K562 (cell line): Measurements from ENCODE around the gene ATRIP.

ENCODE experiments used
- ASH1L ChIP-seq: fragments of 450-650 bp; IDR thresholded peaks from 2 replicates; pipeline ENCODE4 v1.6.1; 2018; ENCODE audit warnings: borderline replicate concordance, mild to moderate bottlenecking, low read depth; ENCODE audit not compliant: partially characterized antibody
- DACH1 ChIP-seq: fragments of 450-650 bp; IDR thresholded peaks from 2 replicates; pipeline ENCODE4 v1.6.1; 2018; ENCODE audit not compliant: partially characterized antibody
- FOS ChIP-seq: IDR thresholded peaks from 3 replicates; pipeline ENCODE4 v1.6.1; 2011; ENCODE audit not compliant: insufficient read length; ENCODE audit errors: extremely low read depth
- HDAC2 ChIP-seq: fragments of 450-650 bp; IDR thresholded peaks from 2 replicates; pipeline ENCODE4 v1.6.1; 2016; ENCODE audit warnings: mild to moderate bottlenecking
- KDM5B ChIP-seq: fragments of 200-600 bp; sonication (generic); IDR thresholded peaks from 2 replicates; pipeline ENCODE4 v1.6.1; 2012; ENCODE audit warnings: low read depth, mild to moderate bottlenecking, moderate library complexity, low read length, control low read depth, inconsistent platforms; ENCODE audit not compliant: insufficient replicate concordance
- POLR2A ChIP-seq: fragments of 450-650 bp; conservative IDR thresholded peaks from 2 replicates; pipeline ENCODE4 v1.6.1; 2016
- POLR2AphosphoS5 ChIP-seq: IDR thresholded peaks from 2 replicates; pipeline ENCODE4 v1.6.1; 2011; ENCODE audit warnings: mild to moderate bottlenecking, low read depth, low read length, moderate library complexity; ENCODE audit not compliant: control insufficient read depth, insufficient read depth
- ZBTB1 ChIP-seq: sonication (generic); formaldehyde crosslinking; IDR thresholded peaks from 2 replicates; pipeline ENCODE4 v1.8.1; 2023; ENCODE audit warnings: missing genetic modification reagents, low read depth, mild to moderate bottlenecking, borderline replicate concordance
- TF ChIP-seq, protein P1 (sequence below), 3 experiments: IDR thresholded peaks in 2 of 3; conservative IDR thresholded peaks in 1 of 3; 2 replicates each; pipeline ENCODE4 v1.5.1; 2011 to 2012; ENCODE audit warnings: low read length in 3 of 3, mild to moderate bottlenecking in 3 of 3, control low read depth in 2 of 3, improper control_type of control experiment in 1 of 3, inconsistent platforms in 1 of 3, low read depth in 1 of 3, mixed read lengths in 1 of 3, moderate library complexity in 1 of 3; ENCODE audit not compliant: insufficient read depth in 2 of 3

DNA sequence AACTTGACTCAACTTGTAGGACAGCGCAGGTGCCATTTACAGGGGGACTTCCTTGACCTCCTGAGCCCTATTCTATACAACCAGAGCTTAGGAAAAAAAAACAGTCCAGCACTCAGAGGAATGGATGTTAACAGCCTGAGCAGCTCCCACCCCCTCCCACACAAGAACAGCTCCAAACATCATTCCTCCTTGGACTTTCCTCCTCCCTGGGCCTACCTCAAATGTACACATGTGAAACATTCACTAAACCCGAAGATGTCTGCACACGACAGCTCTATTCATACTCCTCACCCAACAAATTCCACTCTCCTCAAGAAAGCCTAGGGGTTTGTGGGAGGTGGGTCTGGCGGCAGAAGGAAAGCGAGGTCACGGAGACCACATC lies 503 bp upstream of the ATRIP start:
- TF ChIP-seq ASH1L: no peak
- no peak for TF ChIP-seq FOS
- no peak for TF ChIP-seq DACH1
- TF ChIP-seq POLR2AphosphoS5: no peak
- TF ChIP-seq KDM5B: no peak
- TF ChIP-seq, protein P1, sequence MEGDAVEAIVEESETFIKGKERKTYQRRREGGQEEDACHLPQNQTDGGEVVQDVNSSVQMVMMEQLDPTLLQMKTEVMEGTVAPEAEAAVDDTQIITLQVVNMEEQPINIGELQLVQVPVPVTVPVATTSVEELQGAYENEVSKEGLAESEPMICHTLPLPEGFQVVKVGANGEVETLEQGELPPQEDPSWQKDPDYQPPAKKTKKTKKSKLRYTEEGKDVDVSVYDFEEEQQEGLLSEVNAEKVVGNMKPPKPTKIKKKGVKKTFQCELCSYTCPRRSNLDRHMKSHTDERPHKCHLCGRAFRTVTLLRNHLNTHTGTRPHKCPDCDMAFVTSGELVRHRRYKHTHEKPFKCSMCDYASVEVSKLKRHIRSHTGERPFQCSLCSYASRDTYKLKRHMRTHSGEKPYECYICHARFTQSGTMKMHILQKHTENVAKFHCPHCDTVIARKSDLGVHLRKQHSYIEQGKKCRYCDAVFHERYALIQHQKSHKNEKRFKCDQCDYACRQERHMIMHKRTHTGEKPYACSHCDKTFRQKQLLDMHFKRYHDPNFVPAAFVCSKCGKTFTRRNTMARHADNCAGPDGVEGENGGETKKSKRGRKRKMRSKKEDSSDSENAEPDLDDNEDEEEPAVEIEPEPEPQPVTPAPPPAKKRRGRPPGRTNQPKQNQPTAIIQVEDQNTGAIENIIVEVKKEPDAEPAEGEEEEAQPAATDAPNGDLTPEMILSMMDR (IDR thresholded peaks at IDR 0.05 in 2 of 3, conservative IDR thresholded peaks at IDR 0.05 in 1 of 3; ENCODE audit: insufficient read depth in 2 of 3, low read depth in 1 of 3, low read length in 3 of 3): no peak
- no peak for TF ChIP-seq ZBTB1
- no peak for TF ChIP-seq HDAC2
- no peak for TF ChIP-seq POLR2A
